Fibroblast of lung (primary cell): ENCODE results near the gene DPP7. TPM values are rescaled to one million over a fixed set of nuclear protein-coding genes. Genes with fewer than 3 reads are reported as not detected.

Source experiments
- DNase-seq, 2 donors: peaks; one replicate each; pipeline versions ENCODE4 v3.0.0 to v3.0.0-alpha.2; 2010; ENCODE audit warnings: low read depth in 2 of 2
- H2AFZ ChIP-seq: 2 replicates; pipeline ENCODE4 v1.5.1; 2012; ENCODE audit warnings: low read length, control low read depth, inconsistent platforms
- H3K27ac ChIP-seq: 2 replicates; pipeline ENCODE4 v1.5.1; 2011; ENCODE audit warnings: low read length, control low read depth; ENCODE audit not compliant: insufficient read depth
- H3K27me3 ChIP-seq: 2 replicates; pipeline ENCODE4 v1.5.1; 2011; ENCODE audit warnings: mild to moderate bottlenecking, low read length; ENCODE audit not compliant: control insufficient read depth, insufficient read depth
- H3K36me3 ChIP-seq: 2 replicates; pipeline ENCODE4 v1.5.1; 2011; ENCODE audit warnings: low read length; ENCODE audit not compliant: control insufficient read depth, insufficient read depth
- H3K4me1 ChIP-seq: 2 replicates; pipeline ENCODE4 v1.5.1; 2011; ENCODE audit warnings: low read length; ENCODE audit not compliant: control insufficient read depth, insufficient read depth; ENCODE audit errors: extremely low read depth
- H3K4me2 ChIP-seq: 2 replicates; pipeline ENCODE4 v1.5.1; 2011; ENCODE audit warnings: low read length, control low read depth; ENCODE audit not compliant: insufficient read depth; ENCODE audit errors: extremely low read depth
- H3K4me3 ChIP-seq, 4 experiments: fragments of 200-600 bp in 1 of 4; sonication (generic) in 1 of 4; replicated peaks in 1 of 4; 2 replicates each; pipeline ENCODE4 v1.5.1; 2011 to 2016; ENCODE audit warnings: low read length in 4 of 4, low read depth in 3 of 4, mild to moderate bottlenecking in 3 of 4, control low read depth in 2 of 4, inconsistent platforms in 1 of 4, mixed read lengths in 1 of 4; ENCODE audit not compliant: insufficient read depth in 1 of 4; ENCODE audit errors: control extremely low read depth in 1 of 4
- H3K79me2 ChIP-seq: 2 replicates; pipeline ENCODE4 v1.5.1; 2012; ENCODE audit warnings: mild to moderate bottlenecking, low read length, inconsistent platforms; ENCODE audit not compliant: control insufficient read depth, insufficient read depth
- H3K9ac ChIP-seq: 2 replicates; pipeline ENCODE4 v1.5.1; 2011; ENCODE audit warnings: mild to moderate bottlenecking, low read length, control low read depth; ENCODE audit not compliant: insufficient read depth
- H3K9me3 ChIP-seq: 2 replicates; pipeline ENCODE4 v1.5.1; 2012; ENCODE audit warnings: low read depth, low read length; ENCODE audit not compliant: control insufficient read depth, insufficient read depth
- H4K20me1 ChIP-seq: 2 replicates; pipeline ENCODE4 v1.5.1; 2011; ENCODE audit warnings: low read length; ENCODE audit not compliant: control insufficient read depth, insufficient read depth; ENCODE audit errors: extremely low read depth
- CTCF ChIP-seq, 2 donors: IDR thresholded peaks in 1 of 2; conservative IDR thresholded peaks in 1 of 2; 1 replicate in 1 of 2; 2 replicates in 1 of 2; pipeline ENCODE4 v1.5.1; 2011 to 2012; ENCODE audit warnings: low read length in 2 of 2, control low read depth in 1 of 2, inconsistent platforms in 1 of 2, low read depth in 1 of 2, mild to moderate bottlenecking in 1 of 2
- EZH2 ChIP-seq: IDR thresholded peaks from 2 replicates; pipeline ENCODE4 v1.5.1; 2012; ENCODE audit warnings: low read length, control low read depth, mild to moderate bottlenecking; ENCODE audit errors: missing control alignments
- polyA plus RNA-seq, 2 donors: library from polyadenylated mRNA; depleted of rRNA in 1 of 2; stranded (reverse) in 1 of 2; unstranded in 1 of 2; fragments of >200 nt; gene quantifications; 2 replicates each; pipeline ENCODE4 v1.2.1, GENCODE V29; 2011 to 2012; ENCODE audit warnings: missing spikeins in 1 of 2
- total RNA-seq: library from RNA; depleted of rRNA; stranded (reverse); fragments of >200 nt; gene quantifications from 2 replicates; pipeline ENCODE4 v1.2.1, GENCODE V29; 2014

Gene DPP7
- total and polyA plus RNA-seq, 2 donors (not counting 1 experiment from before 2014, with no cell fraction given), result 28.6 to 126 TPM

GRCh38 chr9:137138722-137139467 lies 24.4 kb upstream of the DPP7 start, which contains the start of gene GRIN1:
Gene GRIN1, plus strand, starts transcription at chr9:137139154. Its CDS starts 333 bp downstream, at chr9:137139487.
- H3K27me3 ChIP-seq, result peaks cover 29% of the 10 kb centered on the region
- peak within 1 kb of the TSS; percentile 25 for H3K4me2 ChIP-seq
- no peak within 1 kb of the TSS for H2AFZ ChIP-seq
- no peak for TF ChIP-seq EZH2
- no peak for TF ChIP-seq CTCF (conservative IDR thresholded peaks at IDR 0.05 in 1 of 2, IDR thresholded peaks at IDR 0.05 in 1 of 2; ENCODE audit: low read depth in 1 of 2, low read length in 2 of 2)
- no peaks in the 10 kb centered on the region for H3K36me3 ChIP-seq
- no peaks in the 10 kb centered on the region for H3K79me2 ChIP-seq
- no peaks in the 10 kb centered on the region for H3K9me3 ChIP-seq
- no peaks in the 10 kb centered on the region for H4K20me1 ChIP-seq
- no peaks in the 10 kb centered on the region for H3K4me1 ChIP-seq
- H3K27ac ChIP-seq, result no peak within 1 kb of the TSS
- no peak within 1 kb of the TSS for H3K4me3 ChIP-seq
- DNase-seq, result no peak
- H3K9ac ChIP-seq, result no peak within 1 kb of the TSS

- Histone ChIP-seq H3K27me3 (peaks cover 29% of the 10 kb centered on the region), H3K36me3 (no peaks in the 10 kb centered on the region), H3K9me3 (no peaks in the 10 kb centered on the region), H3K79me2 (no peaks in the 10 kb centered on the region), H3K27ac (no peak overlapping the region), H3K9ac (no peak overlapping the region), H3K4me3 (no peak overlapping the region), H3K4me2 (no peak overlapping the region), H2AFZ (no peak overlapping the region), H4K20me1 (no peaks in the 10 kb centered on the region), H3K4me1 (no peaks in the 10 kb centered on the region)
- no peak for DNase-seq
- TF ChIP-seq CTCF (conservative IDR thresholded peaks at IDR 0.05 in 1 of 2, IDR thresholded peaks at IDR 0.05 in 1 of 2; ENCODE audit: low read depth in 1 of 2, low read length in 2 of 2) (no peak), EZH2 (peak; percentile 46)
Observed at GRCh38 chr9:137138058-137138721, 23.7 kb upstream of the DPP7 start.

GRCh38 chr9:137136881-137137607 lies 22.5 kb upstream of the DPP7 start:
- Histone ChIP-seq H3K9me3 (no peaks in the 10 kb centered on the region), H3K4me1 (no peaks in the 10 kb centered on the region), H3K36me3 (no peaks in the 10 kb centered on the region), H3K4me3 (no peak overlapping the region), H2AFZ (no peak overlapping the region), H3K79me2 (no peaks in the 10 kb centered on the region), H3K9ac (no peak overlapping the region), H3K27ac (no peak overlapping the region), H3K4me2 (no peak overlapping the region), H3K27me3 (peaks cover 29% of the 10 kb centered on the region), H4K20me1 (no peaks in the 10 kb centered on the region)
- no peak for DNase-seq
- TF ChIP-seq CTCF (conservative IDR thresholded peaks at IDR 0.05 in 1 of 2, IDR thresholded peaks at IDR 0.05 in 1 of 2; ENCODE audit: low read depth in 1 of 2, low read length in 2 of 2), result no peak
- peak; percentile 24 for TF ChIP-seq EZH2
